GM19193 (cell line): ENCODE data around the gene TIMP1.

Experiments used
- POLR2A ChIP-seq: IDR thresholded peaks from 4 replicates; pipeline ENCODE4 v1.6.1; 2011; ENCODE audit not compliant: insufficient read depth, insufficient read length; ENCODE audit errors: extremely low read depth

The TIMP1 gene

DNA sequence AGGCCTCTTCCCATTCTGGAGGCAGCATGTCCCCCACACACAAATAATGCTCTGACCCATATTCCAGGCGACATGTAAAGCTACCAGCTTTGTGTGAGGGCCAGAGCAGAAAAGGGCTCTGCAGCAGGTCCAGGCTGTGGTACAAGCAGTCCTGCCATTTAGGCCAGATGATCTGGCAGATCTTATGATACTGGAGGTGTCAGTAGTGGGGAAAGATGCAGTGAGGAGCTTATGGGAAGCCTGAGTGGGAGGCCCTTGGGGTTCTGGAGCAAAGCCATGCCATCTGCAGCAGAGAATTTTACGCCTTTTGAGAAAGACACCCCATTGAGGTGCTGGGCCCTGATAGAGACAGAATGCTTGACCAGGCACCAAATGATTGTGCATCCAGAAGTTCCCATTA is 29.7 kb downstream of the TIMP1 start:
- TF ChIP-seq POLR2A: no peak

GRCh38 chrX:47612418-47612817 is 30.2 kb downstream of the TIMP1 start:
- no peak for TF ChIP-seq POLR2A

DNA sequence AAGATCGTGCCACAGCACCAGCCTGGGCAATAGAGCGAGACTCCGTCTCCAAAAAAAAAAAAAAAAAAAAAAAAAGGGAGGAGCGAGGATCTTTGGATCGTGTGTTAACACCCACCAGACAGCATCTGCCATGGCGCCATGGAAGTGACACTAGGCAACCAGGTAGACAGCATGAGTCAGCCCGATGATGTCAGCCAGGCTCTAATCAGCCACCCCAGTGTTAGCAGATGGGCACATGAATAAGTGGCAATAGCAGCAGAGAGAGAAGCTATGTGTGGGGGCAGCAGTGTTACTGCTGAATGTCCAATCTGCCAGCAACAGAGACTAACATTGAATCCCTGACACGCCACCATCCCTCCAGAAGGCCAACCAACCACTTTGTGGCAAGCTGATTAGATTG is 30.8 kb downstream of the TIMP1 start:
- TF ChIP-seq POLR2A: no peak

GRCh38 chrX:47614618-47615017 is 32.4 kb downstream of the TIMP1 start:
- no peak for TF ChIP-seq POLR2A

GRCh38 chrX:47618923-47619485 is 36.8 kb downstream of the TIMP1 start:
- no peak for TF ChIP-seq POLR2A

DNA sequence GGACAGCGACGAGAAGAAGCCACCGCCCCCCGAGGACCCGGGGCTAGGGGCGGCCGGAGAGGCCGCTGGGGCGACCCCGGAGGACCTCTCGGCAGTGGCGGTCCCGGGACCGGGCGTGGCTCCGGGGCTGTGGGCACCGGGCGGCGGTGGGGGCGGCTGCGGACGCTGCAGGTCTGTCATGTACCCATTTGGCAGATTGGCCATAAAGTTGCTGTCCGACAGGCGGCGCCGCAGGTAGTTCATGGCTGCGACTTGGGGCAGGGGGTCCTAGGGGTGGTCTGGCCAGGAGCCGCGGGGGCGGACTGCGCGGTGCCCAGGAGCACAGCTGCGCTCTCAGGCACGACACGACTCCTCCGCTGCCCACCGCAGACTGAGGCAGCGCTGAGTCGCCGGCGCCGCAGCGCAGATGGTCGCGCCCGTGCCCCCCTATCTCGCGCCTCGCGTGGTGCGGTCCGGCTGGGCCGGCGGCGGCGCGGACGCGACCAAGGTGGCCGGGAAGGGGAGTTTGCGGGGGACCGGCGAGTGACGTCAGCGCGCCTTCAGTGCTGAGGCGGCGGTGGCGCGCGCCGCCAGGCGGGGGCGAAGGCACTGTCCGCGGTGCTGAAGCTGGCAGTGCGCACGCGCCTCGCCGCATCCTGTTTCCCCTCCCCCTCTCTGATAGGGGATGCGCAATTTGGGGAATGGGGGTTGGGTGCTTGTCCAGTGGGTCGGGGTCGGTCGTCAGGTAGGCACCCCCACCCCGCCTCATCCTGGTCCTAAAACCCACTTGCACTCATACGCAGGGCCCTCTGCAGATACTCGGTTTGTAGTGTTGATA is 37.5 kb downstream of the TIMP1 start, which contains the start of gene SYN1:
Gene SYN1, minus strand, starts transcription at position 372 of the 817 bp plus-strand sequence. Its CDS starts 129 bp downstream, at position 243.
- TF ChIP-seq POLR2A: no peak

DNA sequence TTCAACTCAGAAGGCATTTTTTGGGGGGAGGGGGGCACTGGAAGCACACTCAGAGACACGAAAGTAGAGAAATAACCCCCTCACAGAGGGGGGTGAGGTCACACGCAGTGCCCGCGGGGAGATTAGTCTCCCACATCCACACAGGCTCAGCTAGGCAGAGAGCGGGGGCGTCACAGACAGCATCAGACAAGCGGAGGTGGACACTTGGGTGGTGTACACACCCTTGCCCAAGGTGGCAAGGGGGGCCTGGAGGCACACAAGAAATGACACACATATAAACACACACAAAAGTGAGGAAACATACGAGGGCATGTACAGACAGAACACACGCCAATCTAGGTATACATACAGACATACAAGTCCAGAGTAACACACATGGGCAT is 38.1 kb downstream of the TIMP1 start:
- TF ChIP-seq POLR2A: no peak

- no peak for TF ChIP-seq POLR2A
These were observed 39.6 kb downstream of the TIMP1 start for GRCh38 chrX:47621851-47622250.

GRCh38 chrX:47623540-47624027 is 41.3 kb downstream of the TIMP1 start:
- TF ChIP-seq POLR2A: no peak

GRCh38 chrX:47625365-47625764 is 43.1 kb downstream of the TIMP1 start:
- TF ChIP-seq POLR2A: no peak

GRCh38 chrX:47628982-47629381 is 46.7 kb downstream of the TIMP1 start:
- no peak for TF ChIP-seq POLR2A

- TF ChIP-seq POLR2A: no peak
These were observed 47.4 kb downstream of the TIMP1 start, which contains the start of gene CFP for GRCh38 chrX:47629419-47630200. Gene CFP, minus strand, starts transcription at chrX:47629930. Its CDS starts 86 bp downstream, at chrX:47629844.

DNA sequence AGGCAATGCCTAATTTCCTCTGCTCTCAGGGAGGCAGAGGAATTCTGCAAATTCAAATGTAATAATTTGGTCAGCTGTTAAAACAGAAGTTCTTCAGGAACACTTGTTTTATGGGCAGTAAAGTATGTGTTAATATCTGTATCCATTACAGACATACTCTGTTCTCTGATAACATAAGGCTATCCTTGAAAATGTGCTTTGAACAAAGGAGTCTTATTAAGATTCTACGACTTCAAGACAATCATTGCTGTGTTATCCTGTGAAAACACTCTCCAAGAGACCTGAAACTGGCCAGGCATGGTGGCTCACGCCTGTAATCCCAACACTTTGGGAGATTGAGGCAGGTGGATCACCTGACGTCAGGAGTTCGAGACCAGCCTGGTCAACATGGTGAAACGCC is 49.4 kb downstream of the TIMP1 start:
- TF ChIP-seq POLR2A: no peak

- TF ChIP-seq POLR2A: no peak
These were observed 50.4 kb downstream of the TIMP1 start for GRCh38 chrX:47632666-47633065.
